ENCODE measurements around the gene DNAAF3. TPM values are rescaled to one million over a fixed set of nuclear protein-coding genes. Genes with fewer than 3 reads are reported as not detected.
A peak's percentile ranks its signal among the peaks of the same experiment; 100 is the strongest.
"Not testable (repeated sequence)": the region's sequence is repeated elsewhere in the genome, so short reads cannot be mapped to it uniquely, and the experiment has no call there.

Gene DNAAF3
- total RNA-seq: not detected

DNA sequence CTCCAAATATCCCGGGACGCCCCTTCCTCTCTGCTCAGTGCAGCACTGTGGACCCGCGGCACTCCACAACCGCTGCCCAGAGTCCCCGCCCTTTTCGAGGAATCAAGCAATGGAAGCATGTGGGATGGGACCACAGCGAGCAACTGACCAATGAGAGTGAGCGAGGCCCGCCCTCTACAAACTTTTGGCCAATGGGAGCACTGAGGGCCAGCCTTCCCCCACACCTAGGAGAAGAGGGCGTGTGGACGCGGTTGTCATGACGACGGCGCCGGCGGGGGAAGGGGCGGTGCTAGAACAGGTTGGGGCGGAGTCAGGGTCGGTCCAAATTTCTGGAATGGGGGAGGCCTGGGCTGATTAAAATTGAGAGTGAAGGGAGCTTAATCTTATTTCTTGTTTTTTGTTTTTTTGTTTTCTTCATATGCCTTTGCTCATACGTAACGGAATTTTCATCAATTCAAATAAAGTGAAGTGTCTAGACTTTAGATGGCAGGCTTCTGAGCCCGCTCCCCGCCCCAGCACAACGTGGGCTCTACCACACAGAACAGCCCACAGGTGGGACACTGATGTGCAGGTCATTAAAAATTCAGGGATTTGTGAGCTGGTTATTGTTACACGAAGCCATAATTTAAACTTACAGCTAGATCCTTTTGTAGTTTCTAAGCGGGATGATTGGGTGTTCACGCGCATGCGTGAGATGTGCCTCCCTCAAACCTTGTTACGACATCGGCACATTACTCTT, at the start of gene DNAAF3:
Gene DNAAF3 (minus strand): TSS at position 84 of the 739 bp plus-strand sequence. CDS start 200 bp downstream, outside the sequence.
- peak; percentile 89 for DNase-seq

DNA sequence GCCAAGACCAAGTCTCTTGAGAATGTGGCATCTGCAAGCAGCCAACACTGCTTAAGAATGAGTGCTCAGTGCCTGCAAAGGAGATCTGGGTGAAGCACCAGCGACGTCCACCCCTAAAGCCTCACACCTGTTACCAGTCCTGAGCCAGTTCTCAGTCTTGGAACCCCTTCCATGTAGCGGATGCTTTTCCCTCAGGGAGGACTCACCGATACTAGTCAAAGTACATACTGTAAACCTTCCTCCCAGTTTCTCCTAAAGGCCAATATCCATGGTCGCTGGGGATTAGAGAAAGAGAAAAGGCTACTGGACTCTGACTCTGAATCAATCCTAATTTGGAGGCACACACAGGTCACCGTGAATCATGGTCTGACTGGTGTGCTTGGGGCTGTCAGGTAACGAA, 47.1 kb upstream of the DNAAF3 start:
- DNase-seq: no peak

DNA sequence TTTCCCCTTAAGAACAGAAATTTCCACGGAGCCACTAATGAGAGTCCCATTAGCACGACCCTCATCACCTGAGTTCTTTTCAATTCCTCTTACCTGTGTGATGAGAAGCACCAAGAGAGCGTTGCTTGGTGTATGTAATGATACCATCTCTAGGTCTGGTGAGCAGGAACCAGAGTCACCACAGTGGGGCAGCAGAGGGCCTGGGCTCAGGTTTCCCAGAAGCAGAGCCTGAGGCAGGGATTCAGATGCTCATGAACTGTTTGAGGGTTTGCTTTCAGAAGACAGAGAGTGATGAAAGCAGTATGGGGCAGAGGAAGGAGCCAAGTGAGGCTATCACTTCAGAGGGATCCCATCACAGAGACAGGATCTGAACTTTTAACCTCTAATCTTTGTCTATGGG, 46.0 kb upstream of the DNAAF3 start:
- no peak for DNase-seq

DNA sequence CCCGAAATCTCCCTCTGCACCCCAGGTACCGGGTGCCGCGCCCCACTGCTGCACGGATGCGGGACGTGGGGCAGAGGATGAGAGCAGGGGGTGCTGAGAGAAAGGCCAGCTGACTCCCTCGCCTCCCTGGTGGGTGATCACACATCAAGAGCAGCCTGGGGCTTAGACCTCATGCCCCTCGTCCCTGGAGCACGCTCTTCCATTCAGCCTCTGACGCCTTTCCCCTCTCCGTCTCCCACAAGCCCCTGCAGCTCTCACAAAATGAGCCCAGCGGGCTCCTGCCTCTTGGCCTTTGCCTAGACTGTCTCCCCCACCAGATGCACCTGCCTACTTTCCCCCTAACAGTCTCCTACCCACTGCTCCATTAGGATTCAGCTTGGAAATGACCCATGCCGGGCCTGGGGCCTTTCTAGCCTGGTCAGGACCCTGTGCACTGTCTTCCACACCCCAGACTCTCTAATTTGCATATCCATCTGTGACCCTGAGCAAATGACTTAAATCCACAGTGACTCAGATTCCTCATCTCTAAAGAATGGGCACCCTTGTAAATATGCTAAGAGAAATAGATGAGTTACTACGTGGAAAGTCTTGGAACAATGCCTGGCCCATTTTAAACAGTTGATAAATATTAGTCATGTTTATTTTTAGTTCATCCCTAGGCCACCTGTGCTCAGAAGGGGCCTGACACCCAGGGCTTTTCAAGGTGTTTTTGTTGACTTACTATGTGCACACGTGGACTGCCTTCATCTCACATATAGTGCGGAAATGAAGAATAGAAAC, 43.5 kb upstream of the DNAAF3 start:
- no peak for DNase-seq

DNA sequence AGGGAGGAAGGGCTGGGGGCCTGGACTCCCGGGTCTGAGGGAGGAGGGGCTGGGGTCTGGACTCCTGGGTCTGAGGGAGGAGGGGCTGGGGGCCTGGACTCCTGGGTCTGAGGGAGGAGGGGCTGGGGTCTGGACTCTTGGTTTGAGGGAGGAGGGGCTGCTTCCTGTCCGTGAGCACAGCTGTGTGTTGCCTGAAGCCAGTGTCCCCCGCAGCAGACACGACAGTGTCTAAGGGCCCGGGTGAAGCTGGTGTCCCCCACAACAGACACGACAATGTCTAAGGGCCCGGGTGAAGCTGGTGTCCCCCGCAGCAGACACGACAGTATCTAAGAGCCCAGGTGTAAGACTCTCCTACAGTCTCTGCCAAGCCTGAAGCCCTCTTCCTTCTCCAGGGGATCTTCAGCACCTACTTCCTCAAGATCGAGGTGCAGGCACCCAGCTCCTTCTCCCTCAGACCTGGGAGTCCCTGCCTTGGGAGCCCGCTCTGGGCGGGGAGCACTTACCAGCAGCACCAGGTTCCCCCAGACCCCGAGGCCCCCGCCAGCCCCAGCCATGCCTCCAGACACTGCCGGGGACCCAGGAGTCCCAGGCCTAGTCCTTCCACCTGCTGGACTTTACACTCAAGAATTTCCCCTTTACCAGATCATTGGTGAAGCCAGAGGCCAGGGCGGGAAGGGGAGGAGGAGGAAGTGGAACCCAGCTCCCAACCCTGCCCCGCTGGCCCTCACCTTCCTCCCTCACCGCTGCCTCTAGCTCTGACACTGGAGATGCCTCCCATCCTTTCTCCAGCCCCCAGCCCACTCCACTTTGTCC, 42.7 kb upstream of the DNAAF3 start, which contains the start of gene PTPRH:
Gene PTPRH (minus strand): TSS at position 622 of the 813 bp plus-strand sequence. CDS start 68 bp downstream, at position 554.
- DNase-seq: no peak

DNA sequence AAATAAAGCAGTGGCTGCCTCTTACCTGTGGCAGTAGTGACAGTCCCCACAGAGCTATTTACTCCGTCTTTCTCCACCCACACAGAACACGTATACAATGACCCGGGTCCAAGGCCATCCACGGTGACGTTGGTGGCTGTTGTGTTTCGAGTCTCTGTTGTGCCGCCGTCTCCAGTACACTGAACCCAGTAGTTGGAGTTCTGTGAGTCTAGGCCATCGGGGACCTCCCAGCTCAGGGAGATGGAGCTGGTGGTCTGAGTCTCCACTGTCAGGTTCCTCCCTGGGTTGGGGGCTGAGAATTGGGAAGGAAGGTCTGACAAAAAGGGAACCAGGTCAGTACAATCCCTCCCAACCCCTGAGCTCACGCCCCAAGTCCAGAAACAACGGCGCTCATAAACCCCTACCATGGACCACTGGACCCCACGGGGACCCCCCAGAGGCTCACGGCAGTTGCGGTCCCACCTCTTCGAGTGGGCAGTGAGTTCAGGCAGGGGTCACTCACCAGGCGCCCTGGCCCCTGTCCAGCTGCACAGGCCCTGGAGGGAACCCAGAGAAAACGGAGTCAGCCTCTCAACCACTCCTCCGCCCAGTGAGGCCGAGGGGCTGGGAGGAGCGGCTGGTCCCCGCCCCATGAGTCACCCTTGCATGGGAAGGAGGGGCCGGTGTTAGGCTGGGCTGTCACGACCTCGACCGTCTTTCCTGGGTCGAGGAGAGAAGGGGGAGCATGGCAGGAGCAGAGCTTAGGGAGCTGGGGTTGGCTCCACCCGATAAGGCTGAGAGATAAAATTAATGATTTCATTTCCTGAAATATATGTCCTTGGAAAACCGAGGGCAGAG, 40.5 kb upstream of the DNAAF3 start:
- DNase-seq: no peak

DNA sequence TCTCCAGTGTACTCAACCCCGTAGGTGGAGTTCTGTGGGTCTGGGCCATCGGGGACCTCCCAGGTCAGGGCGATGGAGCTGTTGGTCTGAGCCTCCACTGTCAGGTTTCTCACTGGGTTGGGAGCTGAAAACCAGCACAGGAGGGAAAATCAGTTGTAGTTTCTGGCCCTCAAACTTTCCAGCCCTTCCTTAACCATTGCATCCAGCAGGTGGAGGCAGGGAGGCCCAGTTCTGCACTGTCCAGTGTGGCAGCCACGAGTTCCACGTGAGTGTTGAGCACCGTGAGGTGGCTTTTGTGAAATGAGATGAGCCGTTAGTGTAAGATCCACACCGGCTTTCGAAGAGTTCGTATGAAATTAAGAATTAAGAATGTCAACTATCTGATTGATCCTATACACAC, 35.8 kb upstream of the DNAAF3 start:
- not testable (repeated sequence) for DNase-seq

DNA sequence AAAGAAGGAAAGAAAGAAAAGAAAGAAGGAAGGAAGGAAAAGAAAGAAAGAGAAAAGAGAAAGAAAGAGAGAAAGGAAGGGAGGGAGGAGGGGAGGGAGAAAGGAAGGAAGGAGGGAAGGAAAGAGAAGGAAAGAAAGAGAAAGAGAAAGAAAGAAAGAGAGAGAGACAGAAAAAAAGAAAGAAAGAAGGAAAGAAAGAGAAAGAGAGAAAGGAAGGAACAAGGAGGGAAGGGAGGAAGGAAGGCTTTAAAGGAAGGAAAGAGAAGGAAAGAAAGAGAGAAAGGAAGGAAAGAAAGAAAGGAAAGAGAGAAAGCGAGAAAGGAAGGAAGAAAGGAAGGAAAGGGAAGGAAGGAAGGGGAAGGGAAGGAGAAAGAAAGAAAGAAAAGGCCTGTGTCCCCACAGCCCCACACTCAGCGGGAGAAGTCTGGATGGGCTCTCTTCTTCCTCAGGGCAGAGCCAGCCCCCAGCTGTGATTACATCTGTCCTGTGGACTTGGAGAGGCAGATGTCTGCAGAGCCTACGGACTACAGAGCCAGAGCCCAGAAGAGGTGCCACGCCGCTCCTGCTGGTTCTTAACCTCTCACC, 33.3 kb upstream of the DNAAF3 start:
- no peak for DNase-seq

DNA sequence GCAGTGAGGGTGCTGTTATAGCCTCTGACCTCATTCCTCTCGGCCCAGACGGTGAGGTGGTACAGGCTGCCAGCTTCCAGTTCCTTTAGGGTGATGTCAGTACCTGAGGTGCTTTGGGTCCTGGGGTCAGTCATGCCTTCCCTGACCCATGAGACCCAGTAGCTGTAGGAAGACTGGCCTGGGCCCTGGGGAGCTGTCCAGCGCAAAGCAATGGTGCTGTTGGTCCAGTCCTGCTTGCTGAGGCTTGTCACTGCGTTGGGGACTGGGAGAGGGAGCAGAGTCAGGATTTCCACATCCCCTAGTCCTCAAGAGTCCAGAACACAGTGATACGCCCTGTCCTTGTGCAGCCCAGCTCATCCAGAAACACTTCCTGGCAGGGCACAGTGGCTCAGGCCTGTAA, 32.2 kb upstream of the DNAAF3 start:
- no peak for DNase-seq

DNA sequence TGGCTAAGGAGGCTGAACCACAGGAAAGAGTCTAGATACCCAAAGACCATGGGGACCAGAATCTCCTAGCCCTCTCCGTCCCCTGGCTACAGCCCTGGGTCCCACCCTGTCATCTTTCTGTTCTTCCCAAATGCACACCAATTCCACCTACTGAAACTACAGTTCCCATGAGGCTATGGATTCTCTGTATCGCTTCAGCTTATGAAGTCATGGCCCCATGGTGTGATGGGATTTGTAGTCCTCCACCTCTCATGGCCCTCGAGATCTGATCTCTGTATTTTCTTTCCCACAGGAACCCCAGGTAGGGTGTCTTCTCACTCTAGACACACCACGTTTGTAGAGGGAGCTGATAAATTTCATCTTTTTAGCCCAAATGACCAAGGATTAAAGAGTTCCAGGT, 31.1 kb upstream of the DNAAF3 start:
- no peak for DNase-seq

DNA sequence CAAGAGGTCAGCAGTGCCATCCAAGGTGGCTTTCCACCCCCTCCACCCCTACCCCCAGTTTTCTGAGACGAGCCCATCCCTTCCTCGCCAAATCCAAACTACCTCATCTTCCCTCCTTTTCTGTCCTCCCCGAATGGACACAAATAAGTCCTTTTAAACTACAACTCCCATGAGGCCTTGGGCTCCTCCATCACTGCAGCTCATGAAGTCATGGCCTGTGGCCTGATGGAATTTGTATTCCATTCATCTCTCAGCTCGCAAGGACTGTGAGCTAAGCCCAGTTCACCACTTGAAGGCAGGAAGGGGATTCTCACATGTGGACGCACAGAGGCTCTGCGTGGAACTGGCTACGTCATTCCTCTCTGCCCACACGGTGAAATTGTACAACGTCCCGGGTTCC, 30.4 kb upstream of the DNAAF3 start:
- DNase-seq: no peak

DNA sequence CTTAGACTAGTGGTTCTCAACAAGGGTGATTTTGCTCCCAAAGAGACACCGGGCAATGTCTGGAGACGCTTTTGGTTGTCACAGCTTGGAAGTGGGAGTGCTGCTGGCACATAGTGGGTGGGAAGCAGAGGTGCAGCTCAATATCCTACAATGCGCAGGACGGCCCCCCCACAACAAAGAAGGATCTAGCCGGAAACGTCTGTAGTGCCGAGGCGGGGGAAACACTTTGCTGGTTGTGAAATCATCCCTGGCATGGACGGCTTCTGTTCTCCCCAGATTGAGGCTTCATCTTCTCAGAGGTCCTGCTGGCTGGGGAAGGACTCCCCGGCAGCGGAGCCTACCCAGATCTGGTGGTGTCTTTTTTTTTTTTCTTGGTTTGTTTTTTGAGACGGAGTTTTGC, 27.1 kb upstream of the DNAAF3 start:
- DNase-seq: no peak

DNA sequence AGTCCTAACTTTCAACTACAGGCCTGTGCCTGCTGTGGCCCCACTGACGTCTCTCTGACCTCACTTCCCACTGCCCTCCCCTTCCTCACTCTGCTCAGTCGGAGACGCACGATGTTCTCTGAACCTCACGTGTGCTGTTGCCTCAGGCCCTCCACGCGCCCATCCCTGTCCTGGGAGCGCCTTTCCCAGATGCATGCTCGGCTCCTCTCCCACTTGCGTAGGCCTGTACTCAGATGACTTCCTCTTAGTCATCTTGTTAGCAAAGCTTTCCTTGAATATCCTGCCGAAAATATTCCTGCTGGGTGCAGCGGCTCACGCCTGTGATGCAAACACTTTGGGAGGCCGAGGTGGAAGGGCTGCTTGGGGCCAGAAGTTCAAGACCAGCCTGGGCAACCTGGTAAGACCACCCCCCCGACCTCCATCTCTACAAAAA, 23.0 kb upstream of the DNAAF3 start:
- DNase-seq: no peak

DNA sequence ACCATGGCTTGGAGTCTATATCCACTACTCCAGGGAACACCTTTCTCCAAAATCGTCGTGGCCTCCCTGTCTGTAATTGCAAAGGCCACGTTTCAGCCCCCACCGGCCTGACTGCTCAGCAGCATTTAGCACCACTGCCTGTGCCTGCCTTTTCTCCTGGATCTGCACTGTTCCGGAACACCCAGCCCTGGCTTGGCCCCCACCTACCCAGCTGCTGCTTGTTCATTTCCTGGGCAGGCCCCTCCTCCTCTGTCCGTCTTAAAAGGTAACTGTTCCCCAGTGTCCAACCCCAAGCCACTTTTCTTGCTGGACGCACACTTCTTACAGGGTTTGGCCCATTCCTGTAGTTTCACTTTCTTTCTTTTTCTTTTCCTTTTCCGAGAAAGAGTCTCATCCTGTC, 22.2 kb upstream of the DNAAF3 start:
- DNase-seq: no peak

DNA sequence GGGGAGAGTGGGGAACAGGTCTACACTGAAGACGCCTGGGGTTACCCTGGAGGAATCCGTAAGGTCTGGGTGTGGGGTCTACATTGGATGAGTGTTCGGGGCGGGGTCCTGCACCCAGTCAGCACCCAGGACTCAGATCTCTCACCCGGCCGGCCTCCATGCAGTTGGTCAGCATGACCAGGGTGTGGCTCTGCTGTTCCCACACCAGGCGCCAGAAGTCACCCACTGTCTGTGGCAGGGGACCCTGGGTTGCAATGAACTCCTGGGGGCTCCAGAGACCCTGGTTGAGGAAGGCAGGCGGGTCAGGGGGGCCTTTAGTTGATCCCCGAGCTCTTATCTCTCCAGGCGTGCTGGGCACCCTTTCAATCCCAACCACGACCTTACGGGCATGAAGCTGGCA, 19.7 kb upstream of the DNAAF3 start:
- no peak for DNase-seq

DNA sequence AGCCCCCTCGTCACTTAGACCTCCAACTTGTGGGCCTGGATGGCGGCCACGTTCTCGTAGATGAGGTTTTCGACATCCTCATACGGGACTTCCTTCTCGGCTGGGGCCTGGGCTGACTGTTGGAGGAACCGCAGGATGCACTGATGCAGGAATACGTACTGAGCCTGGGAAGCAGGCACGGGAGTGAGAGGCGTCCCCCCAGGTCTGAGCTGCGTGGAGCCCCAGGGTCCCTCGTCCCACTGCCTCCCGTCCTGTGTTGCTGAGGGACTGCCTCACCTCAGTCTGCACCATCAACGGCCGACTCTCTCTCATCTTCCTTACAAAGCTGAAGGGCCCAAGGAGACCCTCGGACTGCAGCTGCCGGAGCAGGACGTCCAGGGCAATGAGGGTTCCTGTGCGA, 15.3 kb upstream of the DNAAF3 start:
- DNase-seq: no peak

DNA sequence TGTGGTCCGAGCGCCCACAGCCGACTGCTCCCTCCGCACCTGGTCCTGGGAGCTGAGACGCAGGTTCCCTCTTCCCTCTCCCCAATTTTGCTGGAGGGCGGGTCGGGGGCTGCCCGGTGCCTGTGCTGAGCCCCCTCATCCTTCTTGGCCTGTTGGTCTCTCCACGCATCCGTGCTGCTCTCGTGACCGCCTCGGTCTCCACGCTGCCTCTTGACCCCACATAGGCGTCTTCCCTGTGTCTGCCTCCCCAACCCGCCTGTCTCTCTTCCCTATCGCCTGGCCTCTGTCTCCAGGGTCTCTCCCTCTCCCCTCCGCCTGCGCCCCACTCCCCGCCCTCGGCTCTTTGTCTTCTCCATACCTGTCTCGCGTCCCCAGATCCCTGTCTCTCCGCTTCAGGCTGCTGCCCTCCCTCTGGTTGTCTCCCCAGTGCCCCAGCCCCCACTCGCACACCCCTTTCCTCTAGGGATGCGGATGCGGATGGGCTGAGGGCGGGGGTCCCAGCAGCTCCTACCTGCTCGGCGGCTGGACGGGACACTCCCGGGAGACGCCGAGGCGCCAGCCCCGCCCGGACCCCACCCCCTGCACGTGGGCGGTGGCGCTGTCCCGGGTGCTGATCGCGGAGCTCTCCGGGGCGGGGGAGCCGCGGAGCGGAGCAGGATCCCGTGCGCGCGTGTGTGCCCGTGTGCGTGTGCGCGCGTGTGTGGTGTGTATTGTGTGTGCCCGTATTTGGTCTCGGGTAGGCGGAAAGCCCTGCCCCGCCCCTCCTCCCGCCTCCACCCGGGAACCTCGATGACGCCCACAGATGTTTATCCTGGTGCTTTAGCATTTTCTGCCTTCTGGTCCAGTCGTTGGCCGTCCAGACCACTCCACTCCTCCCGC, 13.4 kb upstream of the DNAAF3 start, which contains the start of gene SYT5:
Gene SYT5 (minus strand): TSS at position 684 of the 879 bp plus-strand sequence. CDS start 1,248 bp downstream, outside the sequence.
- DNase-seq: no peak

DNA sequence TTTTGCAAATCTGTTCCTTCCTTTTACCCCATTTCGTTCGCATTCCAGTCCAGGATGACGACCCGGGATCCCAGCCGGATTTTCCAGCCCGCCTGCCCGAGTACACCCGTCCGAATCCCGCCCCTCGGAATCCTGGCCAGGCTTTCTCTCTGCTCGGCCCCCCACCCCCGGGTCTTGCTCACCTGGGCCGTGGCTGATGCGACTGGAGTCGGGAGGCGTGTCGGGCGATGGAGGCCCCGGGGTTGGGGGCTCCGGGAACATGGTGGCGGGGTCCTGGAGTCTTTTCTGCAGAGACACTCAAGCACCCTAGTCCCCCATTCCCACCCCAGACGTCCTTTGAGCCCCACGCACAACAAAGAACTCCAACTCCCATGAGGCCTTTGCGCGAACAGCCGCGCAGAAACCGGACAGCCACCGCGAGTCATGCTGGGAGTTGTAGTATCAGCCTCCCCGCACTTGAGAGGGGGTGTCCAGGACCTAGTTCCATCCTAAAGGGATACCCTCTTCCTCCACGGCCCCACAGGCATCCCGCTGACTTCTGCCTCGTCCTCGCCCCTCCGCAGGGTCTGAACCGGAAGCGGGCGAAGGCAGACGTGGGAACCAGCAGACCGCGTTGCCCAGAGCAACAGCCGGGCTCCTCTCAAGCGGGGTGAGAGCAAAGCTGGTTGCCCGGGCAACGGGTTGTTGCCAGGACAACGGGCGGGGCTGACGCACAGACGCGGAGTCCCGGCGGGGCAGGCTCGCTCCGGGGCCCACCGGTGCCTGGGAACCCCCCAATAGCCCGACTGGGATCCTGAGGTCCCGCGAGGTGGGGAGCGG, 12.6 kb upstream of the DNAAF3 start:
- no peak for DNase-seq

DNA sequence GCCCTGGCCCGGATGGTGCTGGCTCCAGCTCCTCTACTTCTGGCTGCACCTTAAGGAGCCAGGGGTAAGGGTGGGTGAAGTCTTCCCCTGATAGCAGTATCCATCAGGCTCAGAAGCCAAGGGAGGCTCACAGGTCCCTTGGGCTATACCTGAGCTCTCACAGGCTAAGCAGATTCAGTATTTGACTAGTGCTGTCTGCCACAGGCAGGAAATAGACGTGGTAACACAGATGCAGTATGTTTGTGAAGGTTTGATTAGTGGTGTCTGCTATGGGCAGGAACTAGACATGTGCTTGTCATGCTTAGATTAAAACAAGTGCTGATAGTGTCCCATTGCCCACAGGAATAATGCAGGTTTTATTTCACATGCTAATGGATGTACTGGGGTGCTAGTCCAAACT, 9.7 kb upstream of the DNAAF3 start:
- no peak for DNase-seq
